Lower leg skin (tissue), 4 donors: ENCODE results near the gene TPMT. TPM values are rescaled to one million over a fixed set of nuclear protein-coding genes. Genes with fewer than 3 reads are reported as not detected.

Source experiments
- DNase-seq, 2 donors: peaks; one replicate each; pipeline ENCODE4 v3.0.0-alpha.2; 2019; ENCODE audit warnings: low spot score in 2 of 2
- H3K4me3 ChIP-seq: fragments of 200-600 bp; sonication (generic); 2 replicates; pipeline ENCODE4 v1.5.1; 2017; ENCODE audit warnings: mild to moderate bottlenecking, low read depth; ENCODE audit not compliant: poor library complexity, severe bottlenecking
- CTCF ChIP-seq, 3 donors: fragments of 450-650 bp; IDR thresholded peaks; one replicate each; pipeline ENCODE4 v1.5.1; 2016; ENCODE audit warnings: antibody characterized with exemption in 3 of 3, mild to moderate bottlenecking in 3 of 3, moderate library complexity in 2 of 3
- POLR2A ChIP-seq, 2 donors: fragments of 450-650 bp; IDR thresholded peaks; one replicate each; pipeline ENCODE4 v1.6.1; 2016 to 2017; ENCODE audit warnings: antibody characterized with exemption in 2 of 2, mild to moderate bottlenecking in 1 of 2, moderate library complexity in 1 of 2
- WGBS, 2 donors: methylation state at CpG; one replicate each; pipeline ENCODE4 v1.1.5; 2018; 5-methylcytosine and 5-hydroxymethylcytosine counted together
- intact Hi-C: fragments of 100-400 bp; cut with DNase I; formaldehyde crosslinking; loops from one replicate; pipeline ENCODE4 v1.15.0; 2023; ENCODE audit warnings: low total_unique reads
- total RNA-seq, 4 donors: library from RNA; depleted of rRNA; stranded (reverse); fragments of >200 nt; gene quantifications; one replicate each; pipeline ENCODE4 v1.1.0, GENCODE V29; 2016

TPMT gene
- total RNA-seq, 4 donors from 2014 or later: 6.1 to 10.8 (median 8.8) TPM

- no peak for DNase-seq
- no peak for TF ChIP-seq CTCF (IDR thresholded peaks at IDR 0.05)
- TF ChIP-seq POLR2A (IDR thresholded peaks at IDR 0.05): no peak
- H3K4me3 ChIP-seq: no peak overlapping the region
- intact Hi-C loops: no loop called here
- 94 to 97% methylated on average over 10 of the region's 10 CpGs for WGBS, 2 donors
Observed at GRCh38 chr6:18136260-18136659, 18.6 kb downstream of the TPMT start.

- H3K4me3 ChIP-seq: no peak overlapping the region
Observed at GRCh38 chr6:18135171-18135570, 19.7 kb downstream of the TPMT start.

GRCh38 chr6:18132346-18132745 lies 22.5 kb downstream of the TPMT start:
- no peak overlapping the region for H3K4me3 ChIP-seq
- intact Hi-C loops: no loop called here
- no peak for DNase-seq
- WGBS, 2 donors: 97 to 98% methylated on average over 3 of the region's 3 CpGs
- TF ChIP-seq CTCF (IDR thresholded peaks at IDR 0.05): no peak
- TF ChIP-seq POLR2A (IDR thresholded peaks at IDR 0.05): no peak

More at GRCh38 chr6:18135171-18135570, 19.7 kb downstream of the TPMT start:
- WGBS, 2 donors: 92 to 98% methylated on average over 2 of the region's 2 CpGs
- intact Hi-C loops: no loop called here
- no peak for TF ChIP-seq POLR2A (IDR thresholded peaks at IDR 0.05)
- no peak for TF ChIP-seq CTCF (IDR thresholded peaks at IDR 0.05)
- no peak for DNase-seq

- no peak for TF ChIP-seq POLR2A (IDR thresholded peaks at IDR 0.05)
- TF ChIP-seq CTCF (IDR thresholded peaks at IDR 0.05): no peak
- intact Hi-C loops: loop anchor here (10.0 kb wide), 1 partner anchor 281 kb away; no protein-coding TSS in a partner anchor
- DNase-seq: no peak
- H3K4me3 ChIP-seq: no peak overlapping the region
- 50% methylated on average over 5 of the region's 5 CpGs for WGBS, 2 donors
Observed at GRCh38 chr6:18126121-18126520, 28.8 kb downstream of the TPMT start.

GRCh38 chr6:18122128-18123093 lies 32.5 kb downstream of the TPMT start, which contains the start of gene NHLRC1:
TSS of gene NHLRC1 (minus strand) at chr6:18122677. CDS start at chr6:18122606, 71 bp downstream.
- peak; percentile 89 to 98 for DNase-seq
- TF ChIP-seq CTCF (IDR thresholded peaks at IDR 0.05) (peak in 2 of 3 donors; percentile 77 to 100), POLR2A (IDR thresholded peaks at IDR 0.05) (no peak)
- intact Hi-C loops: loop anchor here (10.0 kb wide), 1 partner anchor 278 kb away; no protein-coding TSS in a partner anchor
- WGBS, 2 donors: 35 to 37% methylated on average over 28 to 37 of the region's 82 CpGs
- H3K4me3 ChIP-seq: peak within 1 kb of the TSS; percentile 32
